H1 (cell line): ENCODE results near the gene BTNL8. TPM values are rescaled to one million over a fixed set of nuclear protein-coding genes. Genes with fewer than 3 reads are reported as not detected.

Experiments
- CTCF ChIA-PET: fragments of 300-600 bp; sonication (Branson Sonifier 250); formaldehyde crosslinking; loops from one replicate; lab custom pipeline; 2021; ENCODE audit not compliant: partially characterized antibody; lab: Charles Lee
- POLR2A ChIA-PET: fragments of 300-600 bp; sonication (Branson Sonifier 250); formaldehyde crosslinking; loops from one replicate; lab custom pipeline; 2021; ENCODE audit warnings: inconsistent platforms; ENCODE audit not compliant: partially characterized antibody; lab: Charles Lee
- DNase-seq, 2 experiments: peaks; one replicate each; pipeline versions ENCODE4 v3.0.0 to v3.0.0-alpha.2; 2010 to 2022; ENCODE audit warnings: low spot score in 2 of 2, low read depth in 1 of 2, mixed read lengths in 1 of 2
- FAIRE-seq: peaks from 2 replicates; lab custom pipeline; 2011; peaks lifted over from hg19 to GRCh38; lab: Jason Lieb, UNC
- H2AFZ ChIP-seq: 2 replicates; pipeline ENCODE4 v1.8.1; 2012; ENCODE audit warnings: low read length, inconsistent platforms
- H2AK5ac ChIP-seq: 2 replicates; pipeline ENCODE4 v1.6.1; 2013; ENCODE audit warnings: low read depth, low read length
- H2BK120ac ChIP-seq: replicated peaks from 2 replicates; pipeline ENCODE3; 2013; ENCODE audit warnings: low read depth, low read length, inconsistent platforms
- H2BK12ac ChIP-seq: 2 replicates; pipeline ENCODE4 v1.6.1; 2013; ENCODE audit warnings: low read depth, low read length
- H2BK15ac ChIP-seq: 2 replicates; pipeline ENCODE4 v1.6.1; 2013; ENCODE audit warnings: low read length
- H2BK20ac ChIP-seq: 2 replicates; pipeline ENCODE4 v1.6.1; 2013; ENCODE audit warnings: low read length
- H2BK5ac ChIP-seq: 2 replicates; pipeline ENCODE4 v1.6.1; 2013; ENCODE audit warnings: low read depth, low read length
- H3K14ac ChIP-seq: 2 replicates; pipeline ENCODE4 v1.6.1; 2013; ENCODE audit warnings: inconsistent platforms; ENCODE audit not compliant: insufficient read length
- H3K18ac ChIP-seq: 2 replicates; pipeline ENCODE4 v1.6.1; 2013; ENCODE audit warnings: low read length; ENCODE audit errors: extremely low read depth
- H3K23ac ChIP-seq: 2 replicates; pipeline ENCODE4 v1.6.1; 2013; ENCODE audit warnings: inconsistent platforms; ENCODE audit not compliant: insufficient read length
- H3K23me2 ChIP-seq: 2 replicates; pipeline ENCODE4 v1.6.1; 2013; ENCODE audit warnings: low read depth, low read length
- H3K27ac ChIP-seq: 2 replicates; pipeline ENCODE4 v1.6.1; 2011; ENCODE audit warnings: low read depth, low read length, inconsistent platforms
- H3K27me3 ChIP-seq, 4 experiments: replicated peaks in 1 of 4; 1 replicate in 1 of 4; 2 replicates in 3 of 4; pipeline versions ENCODE4 v1.6.1 to v1.8.1; 2011 to 2013; ENCODE audit warnings: low read length in 3 of 4, mild to moderate bottlenecking in 3 of 4, inconsistent platforms in 2 of 4, mixed read lengths in 2 of 4, moderate library complexity in 1 of 4; ENCODE audit not compliant: control insufficient read depth in 3 of 4, insufficient read depth in 3 of 4; ENCODE audit errors: extremely low read depth in 1 of 4
- H3K36me3 ChIP-seq, 4 experiments: 2 replicates each; pipeline versions ENCODE4 v1.6.1 to v1.8.1; 2011 to 2013; ENCODE audit warnings: mild to moderate bottlenecking in 4 of 4, low read length in 3 of 4, moderate library complexity in 2 of 4, control low read depth in 1 of 4, inconsistent platforms in 1 of 4; ENCODE audit not compliant: insufficient read depth in 4 of 4, control insufficient read depth in 2 of 4
- H3K4ac ChIP-seq: replicated peaks from 2 replicates; pipeline ENCODE3; 2013; ENCODE audit warnings: low read length, low read depth, mixed read lengths, inconsistent platforms; ENCODE audit not compliant: insufficient read length
- H3K4me1 ChIP-seq, 4 experiments: replicated peaks in 1 of 4; 1 replicate in 1 of 4; 2 replicates in 3 of 4; pipeline versions ENCODE4 v1.6.1 to v1.8.1; 2011 to 2013; ENCODE audit warnings: low read length in 3 of 4, inconsistent platforms in 2 of 4, mixed read lengths in 1 of 4; ENCODE audit not compliant: insufficient read depth in 4 of 4, control insufficient read depth in 3 of 4
- H3K4me2 ChIP-seq, 2 experiments: 2 replicates each; pipeline versions ENCODE4 v1.6.1 to v1.8.1; 2011 to 2013; ENCODE audit warnings: low read depth in 2 of 2, low read length in 2 of 2, control low read depth in 1 of 2, inconsistent platforms in 1 of 2, mild to moderate bottlenecking in 1 of 2; ENCODE audit not compliant: insufficient read depth in 1 of 2
- H3K4me3 ChIP-seq, 4 experiments: fragments of 200-600, 300-600 bp in 1 of 4; sonication (generic), shearing (Covaris generic), sonication (Bioruptor Twin) in 1 of 4; 2 replicates each; pipeline versions ENCODE4 v1.5.1 to v1.8.1; 2011 to 2016; ENCODE audit warnings: low read length in 4 of 4, low read depth in 3 of 4, control low read depth in 2 of 4, inconsistent platforms in 2 of 4, mild to moderate bottlenecking in 2 of 4, mixed read lengths in 1 of 4, moderate library complexity in 1 of 4; ENCODE audit not compliant: insufficient read depth in 2 of 4; ENCODE audit errors: extremely low read depth in 1 of 4
- H3K56ac ChIP-seq: replicated peaks from 2 replicates; pipeline ENCODE3; 2013; ENCODE audit warnings: low read depth, mild to moderate bottlenecking, mixed read lengths, low read length, inconsistent platforms; ENCODE audit not compliant: insufficient read length
- H3K79me1 ChIP-seq: 2 replicates; pipeline ENCODE4 v1.6.1; 2013; ENCODE audit warnings: low read depth, low read length, control low read depth
- H3K79me2 ChIP-seq, 2 experiments: 2 replicates each; pipeline versions ENCODE4 v1.6.1 to v1.8.1; 2012 to 2013; ENCODE audit warnings: low read length in 2 of 2, mild to moderate bottlenecking in 2 of 2, inconsistent platforms in 1 of 2; ENCODE audit not compliant: insufficient read depth in 2 of 2, control insufficient read depth in 1 of 2
- H3K9ac ChIP-seq, 4 experiments: replicated peaks in 1 of 4; 1 replicate in 1 of 4; 2 replicates in 3 of 4; pipeline versions ENCODE4 v1.6.1 to v1.8.1; 2011 to 2013; ENCODE audit warnings: low read depth in 3 of 4, low read length in 3 of 4, control low read depth in 2 of 4, mild to moderate bottlenecking in 2 of 4, moderate library complexity in 2 of 4, inconsistent platforms in 1 of 4; ENCODE audit errors: extremely low read depth in 1 of 4
- H3K9me3 ChIP-seq, 2 experiments: 2 replicates each; pipeline versions ENCODE4 v1.6.1 to v1.8.1; 2012 to 2013; ENCODE audit warnings: mild to moderate bottlenecking in 2 of 2, moderate library complexity in 2 of 2, control low read depth in 1 of 2, inconsistent platforms in 1 of 2, low read depth in 1 of 2, low read length in 1 of 2, mixed read lengths in 1 of 2; ENCODE audit not compliant: insufficient read depth in 2 of 2
- H4K20me1 ChIP-seq, 2 experiments: replicated peaks in 1 of 2; 2 replicates each; pipeline versions ENCODE3 to v1.8.1; 2011 to 2013; ENCODE audit warnings: inconsistent platforms in 2 of 2, low read length in 2 of 2, mild to moderate bottlenecking in 1 of 2; ENCODE audit not compliant: insufficient read depth in 2 of 2, control insufficient read depth in 1 of 2
- H4K5ac ChIP-seq: 2 replicates; pipeline ENCODE4 v1.6.1; 2013; ENCODE audit warnings: low read length, low read depth, mixed read lengths, inconsistent platforms; ENCODE audit not compliant: insufficient read length
- H4K8ac ChIP-seq: 2 replicates; pipeline ENCODE4 v1.8.0; 2013; ENCODE audit warnings: mild to moderate bottlenecking, moderate library complexity, low read length, inconsistent platforms; ENCODE audit not compliant: insufficient read depth; ENCODE audit errors: extremely low read depth
- H4K91ac ChIP-seq: replicated peaks from 2 replicates; pipeline ENCODE3; 2013; ENCODE audit warnings: low read length, mixed read lengths, inconsistent platforms; ENCODE audit not compliant: insufficient read length
- CBX5 ChIP-seq: fragments of 300-800, 300-1000 bp; sonication (generic); IDR thresholded peaks from 2 replicates; pipeline ENCODE4 v1.7.1; 2016; ENCODE audit warnings: antibody characterized with exemption, low read length, low read depth
- CREB1 ChIP-seq: IDR thresholded peaks from 2 replicates; pipeline ENCODE4 v1.6.1; 2012; ENCODE audit warnings: inconsistent platforms
- HDAC2 ChIP-seq, 2 experiments: fragments of 300-600 bp in 1 of 2; sonication (generic) in 1 of 2; IDR thresholded peaks; 2 replicates each; pipeline ENCODE4 v1.6.1; 2011 to 2012; ENCODE audit warnings: low read depth in 2 of 2, low read length in 2 of 2, mild to moderate bottlenecking in 2 of 2, moderate library complexity in 2 of 2, borderline replicate concordance in 1 of 2, inconsistent platforms in 1 of 2
- WGBS, 2 experiments: shearing (Covaris generic) in 1 of 2; methylation state at CpG; one replicate each; pipeline versions ENCODE4 v1.1.6 to v1.1.7; 2013 to 2015; ENCODE audit warnings: low lambda C conversion rate in 2 of 2, mixed read lengths in 2 of 2, inconsistent platforms in 1 of 2, low coverage in 1 of 2, missing lambda C conversion rate in 1 of 2; ENCODE audit not compliant: insufficient replicate concordance in 2 of 2, insufficient coverage in 1 of 2, insufficient read length in 1 of 2; ENCODE audit errors: extremely low coverage in 1 of 2, missing lambda C conversion rate in 1 of 2; 5-methylcytosine and 5-hydroxymethylcytosine counted together
- polyA plus RNA-seq, 7 experiments: library from polyadenylated mRNA; depleted of rRNA in 3 of 7; stranded (reverse) in 5 of 7; unstranded in 2 of 7; fragments of >200 nt in 5 of 7; fragments of 200-250 nt in 2 of 7; gene quantifications; 1 replicate in 5 of 7; 2 replicates in 1 of 7; 4 replicates in 1 of 7; pipeline versions ENCODE4 v1.2.1 to v1.2.3, GENCODE V29; 2011 to 2013; ENCODE audit warnings: missing spikeins in 2 of 7, mixed read lengths in 2 of 7
- total RNA-seq: library from RNA; stranded (reverse); fragmentation: NEBNext Ultra II Directional; extraction: Animal tissue kit (Norgen Biotek cat#: 25700); gene quantifications from 2 replicates; pipeline ENCODE4 v1.2.1, GENCODE V29; 2021
- TF ChIP-seq, protein P1 (sequence below): IDR thresholded peaks from 2 replicates; pipeline ENCODE4 v1.6.1; 2012; ENCODE audit warnings: low read length, inconsistent platforms

BTNL8 gene
- total and polyA plus RNA-seq, 2 of the 8 experiments (the other 6 are each of a cell fraction or from before 2014, with no cell fraction given): 0.32 to 0.48 TPM

DNA sequence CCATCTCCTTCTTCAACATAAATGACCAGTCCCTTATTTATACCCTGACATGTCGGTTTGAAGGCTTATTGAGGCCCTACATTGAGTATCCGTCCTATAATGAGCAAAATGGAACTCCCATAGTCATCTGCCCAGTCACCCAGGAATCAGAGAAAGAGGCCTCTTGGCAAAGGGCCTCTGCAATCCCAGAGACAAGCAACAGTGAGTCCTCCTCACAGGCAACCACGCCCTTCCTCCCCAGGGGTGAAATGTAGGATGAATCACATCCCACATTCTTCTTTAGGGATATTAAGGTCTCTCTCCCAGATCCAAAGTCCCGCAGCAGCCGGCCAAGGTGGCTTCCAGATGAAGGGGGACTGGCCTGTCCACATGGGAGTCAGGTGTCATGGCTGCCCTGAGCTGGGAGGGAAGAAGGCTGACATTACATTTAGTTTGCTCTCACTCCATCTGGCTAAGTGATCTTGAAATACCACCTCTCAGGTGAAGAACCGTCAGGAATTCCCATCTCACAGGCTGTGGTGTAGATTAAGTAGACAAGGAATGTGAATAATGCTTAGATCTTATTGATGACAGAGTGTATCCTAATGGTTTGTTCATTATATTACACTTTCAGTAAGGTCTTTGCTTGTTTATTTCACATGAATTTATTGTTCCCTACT is 51.5 kb downstream of the BTNL8 start:
- H3K79me1 ChIP-seq: no peaks in the 10 kb centered on the region
- WGBS, 2 experiments: 79% methylated on average over 6 of the region's 6 CpGs; no CpG with 5 or more reads in 1 of the 2 experiments

More for the DNA sequence above, 51.5 kb downstream of the BTNL8 start:
- FAIRE-seq: no peak
- H4K91ac ChIP-seq: no peak overlapping the region
- H3K23ac ChIP-seq: no peak overlapping the region
- no peak for DNase-seq
- no peak overlapping the region for H2BK15ac ChIP-seq
- no peak overlapping the region for H2BK5ac ChIP-seq
- H3K56ac ChIP-seq: no peak overlapping the region
- no peaks in the 10 kb centered on the region; a peak in 1 of 8 replicates for H3K36me3 ChIP-seq
- POLR2A ChIA-PET: no interaction called here
- no peak overlapping the region for H2AFZ ChIP-seq
- TF ChIP-seq, protein P1, sequence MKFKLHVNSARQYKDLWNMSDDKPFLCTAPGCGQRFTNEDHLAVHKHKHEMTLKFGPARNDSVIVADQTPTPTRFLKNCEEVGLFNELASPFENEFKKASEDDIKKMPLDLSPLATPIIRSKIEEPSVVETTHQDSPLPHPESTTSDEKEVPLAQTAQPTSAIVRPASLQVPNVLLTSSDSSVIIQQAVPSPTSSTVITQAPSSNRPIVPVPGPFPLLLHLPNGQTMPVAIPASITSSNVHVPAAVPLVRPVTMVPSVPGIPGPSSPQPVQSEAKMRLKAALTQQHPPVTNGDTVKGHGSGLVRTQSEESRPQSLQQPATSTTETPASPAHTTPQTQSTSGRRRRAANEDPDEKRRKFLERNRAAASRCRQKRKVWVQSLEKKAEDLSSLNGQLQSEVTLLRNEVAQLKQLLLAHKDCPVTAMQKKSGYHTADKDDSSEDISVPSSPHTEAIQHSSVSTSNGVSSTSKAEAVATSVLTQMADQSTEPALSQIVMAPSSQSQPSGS: no peak
- TF ChIP-seq CREB1 (no peak), HDAC2 (IDR thresholded peaks at IDR 0.05; ENCODE audit: borderline replicate concordance in 1 of 2, low read depth in 2 of 2, low read length in 2 of 2) (no peak), CBX5 (no peak)
- H2BK120ac ChIP-seq: no peak overlapping the region
- H3K79me2 ChIP-seq: no peaks in the 10 kb centered on the region
- no peaks in the 10 kb centered on the region; a peak in 2 of 4 replicates for H3K9me3 ChIP-seq
- no peak overlapping the region for H3K4me3 ChIP-seq
- H3K9ac ChIP-seq: no peak overlapping the region
- CTCF ChIA-PET: no interaction called here
- H3K27ac ChIP-seq: no peak overlapping the region
- H3K27me3 ChIP-seq: no peaks in the 10 kb centered on the region
- H3K18ac ChIP-seq: no peak overlapping the region
- no peak overlapping the region for H2BK20ac ChIP-seq
- H4K8ac ChIP-seq: no peak overlapping the region
- no peaks in the 10 kb centered on the region; the same call in 1 of the 2 replicates for H3K23me2 ChIP-seq
- peaks cover 0 to 2% (median 0%) of the 10 kb centered on the region in 4 experiments; a peak in 1 of 7 replicates for H3K4me1 ChIP-seq
- no peak overlapping the region for H4K5ac ChIP-seq
- H3K14ac ChIP-seq: no peak overlapping the region
- no peak overlapping the region for H2BK12ac ChIP-seq
- no peak overlapping the region for H2AK5ac ChIP-seq
- H4K20me1 ChIP-seq: no peaks in the 10 kb centered on the region
- H3K4me2 ChIP-seq: no peak overlapping the region
- H3K4ac ChIP-seq: no peak overlapping the region
